GM19025 (cell line): Measurements from ENCODE around the gene WNT3A.

ENCODE experiments used
- ATAC-seq: cut with Tn5 transposase; IDR thresholded peaks from one replicate; pipeline ENCODE4 v1.9.1; 2021; ENCODE audit warnings: mild to moderate bottlenecking, low read depth, moderate library complexity; ENCODE audit not compliant: unreplicated experiment

Gene WNT3A

DNA sequence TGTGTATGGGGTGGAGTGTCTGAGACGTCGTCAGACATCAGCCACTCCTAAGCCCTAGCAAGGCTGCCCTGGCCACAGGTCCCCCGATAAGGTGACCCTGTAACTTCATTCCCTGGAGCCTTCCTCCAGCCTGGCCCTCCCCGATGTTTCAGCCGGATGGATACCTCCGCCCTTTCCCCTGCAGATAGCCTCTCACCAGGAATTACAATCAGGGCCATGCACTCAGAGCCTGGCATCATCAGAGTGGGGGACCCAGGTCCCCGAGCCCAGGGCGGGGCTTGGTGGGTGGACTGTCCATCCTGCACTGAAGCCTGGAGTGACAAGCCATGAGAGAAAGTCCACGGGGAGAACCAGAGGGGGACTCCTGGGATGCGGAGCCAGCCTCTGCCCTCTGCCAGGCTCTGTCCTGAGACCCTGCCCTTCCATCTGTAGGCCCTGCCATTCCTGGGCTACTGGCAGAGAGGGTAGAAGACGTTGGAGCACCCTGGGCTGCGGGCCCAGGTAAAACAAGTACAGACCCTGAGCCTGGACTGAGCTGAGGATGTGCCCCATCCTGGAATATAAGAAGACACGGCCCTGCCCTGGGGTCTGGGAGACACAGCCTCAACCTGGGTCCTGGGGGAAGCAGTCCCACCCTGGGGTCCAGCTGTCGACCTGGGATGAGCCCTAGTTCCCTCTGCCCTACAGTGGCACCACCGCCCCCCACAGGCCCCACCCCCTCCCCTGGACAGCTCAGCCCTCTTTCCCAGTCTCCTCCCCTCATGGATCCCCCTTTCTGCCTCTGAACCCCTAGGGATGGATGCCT lies 58.9 kb downstream of the WNT3A start:
- no peak for ATAC-seq

DNA sequence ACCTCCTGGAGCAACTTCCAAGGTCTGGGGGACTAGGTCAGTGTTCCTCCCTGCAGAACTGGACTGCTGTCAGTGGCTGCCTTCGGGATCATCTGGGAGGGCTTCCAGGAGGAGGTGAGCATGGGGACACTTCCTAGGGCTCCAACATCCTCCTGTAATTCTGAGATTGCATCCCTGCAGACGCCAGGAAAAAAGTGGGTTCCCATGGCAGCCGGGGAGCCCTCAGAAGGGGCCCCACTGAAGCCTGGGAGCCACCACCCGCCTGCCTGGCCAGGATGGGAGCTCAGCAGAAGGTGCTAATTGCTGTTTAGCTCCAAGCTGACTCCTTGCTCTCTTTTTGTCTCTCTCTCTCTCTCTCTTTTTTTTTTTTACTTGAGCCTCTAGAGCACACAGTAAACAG lies 59.6 kb downstream of the WNT3A start:
- no peak for ATAC-seq

DNA sequence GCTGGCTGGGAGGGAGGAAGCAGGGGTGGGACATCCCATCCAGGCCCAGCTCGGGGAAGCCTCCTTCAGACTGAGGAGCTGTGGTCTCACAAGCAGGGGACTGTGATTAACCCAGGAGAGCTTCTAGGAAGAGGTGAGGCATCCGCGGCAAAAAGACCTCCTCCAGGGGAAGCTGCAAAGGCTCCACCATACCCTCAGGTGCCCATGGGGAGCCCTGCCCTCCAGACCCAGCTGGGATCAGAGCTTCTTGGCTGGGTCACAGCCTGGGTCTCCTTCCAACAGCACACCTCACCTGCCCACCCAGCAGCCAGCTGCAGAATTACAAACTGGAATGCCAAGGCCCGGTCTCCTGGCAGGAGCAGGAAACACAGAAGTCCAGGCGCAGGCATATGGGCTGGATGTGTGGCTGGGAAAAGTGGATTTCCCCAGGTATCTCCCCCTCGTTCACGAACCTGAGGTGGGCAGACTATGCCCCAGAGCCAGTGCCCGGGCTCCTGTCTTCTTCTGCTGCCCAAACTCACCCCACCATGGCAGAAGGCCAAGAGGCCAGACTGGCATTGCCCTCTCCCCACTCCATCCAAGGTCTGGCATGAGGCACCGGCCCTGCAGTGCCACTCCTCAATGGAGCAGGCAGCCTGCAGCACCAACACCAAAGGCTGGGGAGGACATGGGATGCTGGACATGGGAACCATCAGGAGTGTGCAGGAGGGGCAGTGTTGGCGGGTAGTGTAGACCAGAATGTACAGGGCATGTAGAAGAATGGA lies 60.3 kb downstream of the WNT3A start:
- no peak for ATAC-seq

DNA sequence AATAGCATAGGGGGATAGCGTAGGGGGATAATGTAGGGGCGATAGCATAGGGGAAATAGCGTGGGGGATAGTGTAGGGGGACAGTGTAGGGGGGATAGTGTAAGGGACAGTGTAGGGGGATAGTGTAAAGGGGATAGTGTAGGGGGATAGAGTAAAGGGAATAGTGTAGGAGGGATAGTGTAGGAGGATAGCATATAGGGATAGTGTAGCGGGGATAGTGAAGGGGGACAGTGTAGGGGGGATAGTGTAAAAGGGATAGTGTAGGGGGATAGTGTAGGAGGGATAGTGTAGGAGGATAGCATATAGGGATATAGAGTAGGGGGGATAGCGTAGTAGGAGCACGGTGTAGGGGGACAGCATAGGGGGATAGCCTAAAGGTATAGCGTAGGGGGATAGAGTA lies 61.6 kb downstream of the WNT3A start:
- no peak for ATAC-seq

DNA sequence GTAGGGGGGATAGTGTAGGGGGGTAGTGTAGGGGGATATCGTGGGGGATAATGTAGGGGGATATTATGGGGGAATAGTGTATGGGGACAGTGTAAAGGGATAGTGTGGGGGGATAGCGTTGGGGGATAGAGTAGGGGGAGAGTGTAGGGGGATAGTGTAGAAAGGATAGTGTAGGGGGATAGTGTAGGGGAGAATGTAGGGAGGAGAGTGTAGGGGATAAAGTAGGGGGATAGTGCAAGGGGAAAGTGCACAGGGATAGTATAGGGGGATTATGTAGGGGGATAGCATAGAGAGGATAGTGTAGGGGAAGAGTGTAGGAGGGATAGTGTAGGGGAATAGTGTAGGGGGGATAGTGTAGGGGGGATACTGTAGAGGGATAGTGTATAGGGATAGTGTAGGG lies 63.4 kb downstream of the WNT3A start:
- ATAC-seq: no peak

DNA sequence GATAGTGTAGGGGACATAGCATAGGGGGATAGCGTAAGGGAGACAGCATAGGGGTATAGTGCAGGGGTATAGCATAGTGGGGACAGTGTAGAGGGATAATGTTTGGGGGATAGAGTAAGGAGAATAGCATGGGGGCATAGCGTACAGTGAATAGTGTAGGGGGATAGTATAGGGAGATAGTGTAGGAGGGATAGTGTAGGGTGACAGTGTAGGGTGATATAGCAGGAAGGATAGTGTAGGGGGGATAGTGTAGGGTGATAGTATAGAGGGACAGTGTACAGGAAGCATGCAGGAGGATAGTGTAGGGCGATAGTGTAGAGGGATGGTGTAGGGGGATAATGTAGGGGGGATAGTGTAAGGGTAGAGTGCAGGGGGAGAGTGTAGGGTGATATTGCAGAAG lies 64.1 kb downstream of the WNT3A start:
- no peak for ATAC-seq

DNA sequence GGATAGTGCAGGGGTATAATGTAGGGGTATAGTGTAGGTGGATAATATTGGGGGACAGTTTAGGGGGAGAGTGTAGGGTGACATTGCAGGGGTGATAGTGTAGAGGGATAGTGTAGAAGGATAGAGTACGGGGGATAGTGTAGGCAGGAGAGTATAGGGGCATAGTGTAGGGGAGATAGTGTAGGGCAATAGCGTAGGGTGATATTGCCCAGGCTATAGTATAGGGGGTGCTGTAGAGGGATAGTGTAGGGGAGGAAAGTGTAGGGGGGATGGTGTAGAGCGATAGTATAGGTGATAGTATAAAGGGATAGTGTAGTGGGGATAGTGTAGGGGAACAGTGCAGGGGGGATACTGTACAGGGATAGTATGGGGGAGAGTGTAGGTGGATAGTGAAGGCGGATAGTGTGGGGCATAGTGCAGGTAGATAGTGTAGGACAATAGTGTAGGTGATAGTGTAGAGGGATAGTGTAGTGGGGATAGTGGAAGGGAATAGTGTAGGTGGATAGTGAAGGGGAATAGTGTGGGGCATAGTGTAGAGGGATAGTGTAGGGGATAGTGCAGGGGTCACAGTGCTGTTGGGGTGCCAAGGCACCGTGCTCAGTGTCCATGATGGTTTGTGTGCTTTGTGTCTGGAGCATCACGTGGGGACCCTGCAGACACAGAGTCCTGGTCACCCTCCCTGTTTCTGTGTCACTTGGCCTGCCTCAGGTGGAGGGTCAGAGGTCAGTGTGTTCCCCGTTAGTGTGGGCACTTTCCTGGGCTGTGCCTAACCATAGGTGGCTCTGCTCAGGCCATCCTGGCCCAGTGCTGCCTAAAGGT lies 65.2 kb downstream of the WNT3A start:
- ATAC-seq: no peak

DNA sequence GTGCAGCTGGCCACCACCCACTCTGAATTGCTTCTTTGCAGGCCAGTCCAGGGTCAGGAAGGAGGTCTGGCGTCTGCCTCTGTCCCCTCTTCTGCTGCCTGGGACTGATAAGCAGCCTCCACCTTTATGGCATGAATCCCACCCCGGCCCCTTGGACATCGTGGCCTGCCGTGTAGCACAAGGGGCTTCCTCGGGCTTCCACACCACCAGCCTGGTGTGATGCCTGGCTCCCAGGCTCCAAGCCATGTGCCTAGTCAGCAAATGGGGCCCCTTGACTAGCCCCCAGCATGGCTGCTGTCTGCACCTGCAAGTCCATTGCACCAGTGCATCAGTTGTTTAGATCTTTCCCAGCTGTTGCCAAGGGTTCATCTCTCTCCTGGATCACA lies 65.9 kb downstream of the WNT3A start:
- no peak for ATAC-seq

DNA sequence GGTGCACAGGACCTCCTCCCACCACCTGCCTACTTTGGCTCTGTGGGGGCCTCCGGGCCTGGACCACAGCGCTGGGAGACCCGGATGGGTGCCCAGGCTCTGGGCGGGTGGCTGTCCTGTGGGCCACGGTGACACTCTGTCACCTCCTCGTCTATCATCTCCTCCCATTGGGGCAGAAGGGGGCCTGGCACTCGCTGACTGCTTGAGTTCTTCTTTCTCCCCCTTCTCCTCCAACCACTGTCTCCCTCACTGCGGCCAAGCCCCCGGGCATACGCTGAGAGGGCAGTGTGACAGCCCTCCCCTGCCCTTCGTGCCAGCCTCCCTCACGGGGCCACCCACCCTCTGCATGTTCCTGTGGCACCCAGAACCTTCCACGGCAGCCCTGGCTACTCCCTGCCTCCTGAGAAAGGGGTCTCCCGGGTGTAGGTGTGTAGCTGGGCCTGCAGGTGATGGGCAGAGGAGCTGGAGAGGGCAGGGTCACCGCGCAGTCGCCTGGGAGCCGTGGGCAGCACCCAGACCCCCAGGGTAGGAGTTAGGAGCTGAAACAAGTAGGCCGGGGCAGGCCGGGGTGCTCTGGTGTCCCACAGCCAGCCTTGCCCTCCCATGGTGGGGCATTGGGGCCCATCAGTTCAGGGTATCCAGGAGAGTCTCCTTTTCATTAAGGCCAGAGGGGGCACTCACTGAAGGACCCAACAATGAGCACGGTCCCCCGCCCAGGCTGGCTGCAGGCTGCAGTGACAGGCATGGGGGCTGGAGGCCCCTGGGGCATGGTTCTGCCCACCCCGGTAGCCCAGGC lies 66.5 kb downstream of the WNT3A start:
- ATAC-seq: no peak

DNA sequence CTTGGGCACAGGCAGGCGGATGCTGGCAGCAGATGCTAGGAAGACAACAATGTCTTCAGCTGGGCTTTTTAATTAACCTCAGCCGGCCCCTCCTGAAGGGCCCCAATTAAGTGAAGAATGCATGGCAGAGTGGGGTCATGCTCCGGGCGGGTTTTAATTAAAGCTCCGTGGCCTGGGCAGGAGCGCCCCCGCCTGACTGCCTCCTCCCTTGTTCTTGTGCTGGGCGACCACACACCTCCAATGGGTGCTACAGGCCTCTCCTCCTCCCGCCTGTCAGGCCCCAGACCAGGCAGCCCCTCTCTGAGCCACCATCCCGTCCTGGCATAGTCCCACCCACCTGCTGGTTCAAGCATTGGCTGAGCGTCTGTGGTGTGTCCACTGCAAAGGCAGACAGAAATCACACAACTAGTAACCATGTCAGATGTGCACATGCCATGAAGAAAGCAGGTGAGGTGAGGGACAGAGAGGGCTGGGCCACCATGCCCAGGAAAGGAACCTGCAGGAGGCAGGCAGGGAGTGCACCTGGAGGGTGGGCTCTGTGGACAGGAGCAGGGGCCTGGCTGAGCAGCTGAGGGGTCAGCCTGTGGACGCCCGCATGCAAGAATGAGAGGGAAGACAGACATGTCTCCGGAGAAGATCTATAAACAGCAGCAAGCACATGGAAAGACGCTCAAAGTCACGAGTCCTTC lies 67.2 kb downstream of the WNT3A start:
- ATAC-seq: no peak

DNA sequence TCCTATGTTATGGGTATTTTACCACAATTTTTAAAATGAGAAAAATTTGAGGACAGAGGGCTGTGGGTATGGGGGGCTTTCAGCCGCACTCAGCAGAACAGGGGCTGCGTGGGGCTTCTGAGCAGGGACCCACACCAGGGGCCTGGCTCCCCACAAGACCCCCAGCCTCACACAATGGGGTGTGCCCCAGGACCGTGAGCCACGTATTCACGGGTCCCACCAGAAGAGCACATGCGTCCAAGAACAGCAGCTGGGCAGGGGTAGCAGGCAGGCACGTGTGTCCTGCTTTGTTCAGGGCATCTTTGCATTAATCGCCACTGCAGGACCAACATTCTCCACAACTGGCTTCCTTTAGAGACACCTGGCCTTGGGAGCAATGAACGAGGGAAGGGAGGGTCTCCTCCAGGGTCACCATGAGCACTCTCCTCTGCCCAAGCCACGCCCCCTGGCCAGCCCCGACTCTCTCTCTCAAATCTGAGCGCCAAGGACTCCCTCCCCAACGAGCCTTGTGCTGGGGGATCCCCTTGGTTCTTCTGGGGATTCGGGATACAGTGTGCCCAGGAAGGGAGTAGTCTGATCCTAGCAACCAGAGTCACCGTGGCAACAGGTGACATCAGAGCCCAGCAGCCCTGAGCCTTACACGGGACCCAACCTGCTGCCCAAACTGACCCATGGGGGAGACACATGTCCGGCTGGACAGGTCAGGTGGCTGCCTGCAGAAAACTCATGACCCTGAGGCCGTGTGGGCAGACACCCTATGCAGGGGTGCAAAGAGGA lies 68.3 kb downstream of the WNT3A start:
- no peak for ATAC-seq

DNA sequence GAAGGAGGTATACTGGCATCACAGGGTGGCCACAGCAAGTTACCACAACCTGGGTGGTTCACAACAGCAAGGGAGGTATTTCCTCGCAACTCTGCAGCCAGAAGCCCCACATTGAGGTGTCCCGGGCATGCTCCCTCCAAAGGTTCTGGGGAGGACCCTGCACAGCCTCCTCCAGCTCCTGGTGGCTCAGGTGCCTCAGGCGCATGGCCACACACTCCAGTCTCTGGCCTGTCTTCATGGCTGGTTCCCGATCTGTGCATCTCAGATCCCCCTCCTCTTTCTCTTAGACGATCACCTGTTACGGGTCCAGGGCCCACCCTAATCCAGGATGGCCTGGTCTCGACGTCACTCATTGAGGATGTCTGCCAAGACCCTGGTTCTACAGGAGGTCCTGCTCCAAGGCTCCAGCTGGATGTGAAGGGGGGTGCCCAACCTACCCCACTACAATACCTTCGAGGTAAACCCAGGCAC lies 69.0 kb downstream of the WNT3A start:
- ATAC-seq: no peak

DNA sequence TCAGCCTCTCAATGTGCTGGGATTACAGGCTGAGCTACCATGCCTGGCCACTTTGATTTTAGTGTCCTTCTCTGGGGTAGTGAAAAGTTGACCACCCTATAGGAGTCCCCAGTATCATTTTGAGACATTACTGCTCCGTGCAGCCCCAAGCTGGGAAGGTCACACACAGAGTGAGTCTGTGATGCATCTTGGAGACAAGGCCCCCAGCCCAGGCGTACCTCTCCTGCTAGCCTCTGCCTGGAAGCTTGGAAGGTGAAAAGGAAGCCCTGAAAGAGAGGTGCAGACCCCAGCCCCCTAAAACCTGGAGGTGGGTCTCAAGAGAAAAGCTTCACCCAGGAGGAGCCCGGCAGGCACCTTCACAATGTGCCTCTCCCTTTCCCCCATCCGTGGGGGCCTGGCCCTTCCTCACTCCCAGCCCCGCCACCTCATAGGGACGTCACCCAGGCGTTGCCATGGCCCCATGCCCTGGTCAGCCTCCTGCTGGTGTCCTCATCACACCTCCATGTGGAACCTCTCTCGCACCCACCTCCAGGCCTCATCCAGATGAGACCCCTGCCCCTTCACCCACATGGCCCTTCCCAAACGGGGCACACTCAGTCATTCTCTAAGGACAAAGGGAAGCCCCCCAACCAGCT lies 70.1 kb downstream of the WNT3A start:
- no peak for ATAC-seq

DNA sequence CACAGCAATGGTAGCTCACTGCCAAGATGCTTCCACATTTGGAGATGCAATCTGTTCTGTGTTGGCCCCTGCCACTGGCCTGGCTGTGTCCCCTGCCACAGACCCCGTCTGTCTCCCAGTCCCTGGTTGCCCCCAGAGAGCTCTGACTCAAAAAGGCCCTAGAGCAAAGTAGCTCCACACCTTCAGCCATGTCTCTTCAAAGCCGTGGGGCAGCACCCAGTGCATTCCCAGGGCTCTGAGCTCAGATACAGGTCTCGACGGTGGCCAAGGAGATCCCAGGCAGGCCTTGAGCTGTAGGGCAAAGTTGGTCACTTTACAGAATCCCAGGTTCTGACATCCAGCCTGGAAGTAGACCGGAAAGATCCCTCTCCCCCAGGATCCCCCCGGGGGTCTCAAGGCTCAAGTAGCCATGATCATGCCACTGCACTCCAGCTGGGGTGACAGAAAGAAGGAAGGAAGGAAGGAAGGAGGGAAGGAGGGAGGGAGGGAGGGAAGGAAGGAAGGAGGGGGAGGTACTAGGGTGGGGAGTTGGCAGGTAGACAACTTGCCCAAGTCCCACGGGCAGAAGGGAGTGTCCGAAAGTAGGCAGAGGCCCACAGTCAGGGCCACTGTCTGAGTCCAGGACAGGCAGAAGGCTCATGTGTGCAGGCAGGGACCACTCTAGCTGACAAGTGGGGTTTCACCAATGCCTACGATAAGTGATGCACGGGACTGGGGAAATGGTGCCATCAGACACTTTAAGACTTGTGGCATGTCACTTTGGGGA lies 71.0 kb downstream of the WNT3A start:
- no peak for ATAC-seq

DNA sequence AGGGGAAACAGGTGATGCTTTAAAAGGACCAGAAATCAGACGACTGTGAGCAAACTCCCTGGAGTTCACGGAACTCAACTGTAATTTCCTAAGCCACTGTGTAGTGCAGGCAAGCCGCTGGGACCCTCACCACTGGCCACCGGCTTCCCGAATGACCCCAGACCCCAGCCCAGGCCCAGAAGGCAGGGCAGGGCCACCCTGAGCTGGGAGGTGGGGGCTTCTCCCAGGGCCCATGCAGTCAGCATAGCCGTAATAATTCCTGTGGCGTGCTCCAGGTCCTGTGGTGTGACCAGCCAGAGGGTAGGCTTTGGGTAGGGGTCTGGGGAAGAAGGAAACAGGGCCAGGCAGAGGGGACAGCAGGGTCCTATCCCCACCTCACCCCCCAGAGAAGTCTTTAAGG lies 72.2 kb downstream of the WNT3A start:
- ATAC-seq: no peak

DNA sequence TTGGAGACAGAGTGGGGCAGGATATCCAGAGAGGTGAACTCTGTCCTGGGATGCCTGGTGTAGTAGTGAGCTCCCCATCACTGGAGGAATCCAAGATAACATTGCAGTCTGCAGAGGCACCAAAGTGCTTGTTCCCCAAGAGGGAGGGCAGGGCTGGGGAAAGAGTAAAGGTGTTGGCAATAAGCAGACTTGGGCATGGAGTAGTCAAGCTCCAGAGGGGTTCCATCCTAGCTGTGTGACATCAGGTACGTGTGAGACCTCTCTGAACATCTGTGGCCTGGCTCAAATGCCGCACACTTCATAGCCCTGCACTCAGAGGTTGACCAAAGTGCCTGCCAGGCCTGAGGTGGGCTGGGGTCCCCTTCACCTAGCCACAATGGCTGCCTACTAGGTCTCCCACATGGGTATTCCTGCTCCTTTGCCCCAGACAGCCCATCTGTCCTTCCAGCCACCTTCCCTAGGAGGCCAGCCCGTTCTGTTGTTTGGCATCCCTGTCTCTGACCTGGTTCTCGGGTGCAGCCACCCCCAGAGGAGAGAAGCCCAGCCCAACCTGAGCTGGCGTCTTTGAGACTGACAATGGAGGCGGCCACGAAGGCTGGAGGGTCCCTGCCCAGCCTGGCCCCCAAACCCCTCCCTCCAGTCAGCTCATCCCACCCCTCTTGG lies 72.9 kb downstream of the WNT3A start:
- no peak for ATAC-seq

DNA sequence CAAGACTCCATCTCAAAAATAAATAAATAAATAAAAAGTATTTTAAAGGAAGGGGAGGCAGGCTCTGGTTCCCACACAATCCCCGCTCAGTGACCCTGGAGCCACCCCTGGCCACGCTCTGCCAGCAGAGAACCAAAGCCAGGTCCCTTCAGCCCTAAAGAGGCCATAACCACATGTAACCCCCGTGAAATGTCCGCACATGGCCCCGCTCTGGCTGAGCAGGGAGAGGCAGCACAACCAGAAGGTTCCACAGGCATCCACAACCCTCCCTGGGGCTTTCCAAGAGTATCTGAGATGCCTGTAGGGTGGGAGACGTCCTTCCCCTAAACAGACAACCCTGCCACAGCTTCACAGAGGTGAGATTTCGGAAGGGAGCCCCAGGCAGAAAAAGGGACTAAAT lies 74.3 kb downstream of the WNT3A start:
- ATAC-seq: no peak
